HG02884 (cell line): ENCODE measurements around the gene NUDCD3.

ENCODE experiments used
- ATAC-seq: cut with Tn5 transposase; IDR thresholded peaks from one replicate; pipeline ENCODE4 v1.9.1; 2021; ENCODE audit warnings: mild to moderate bottlenecking, moderate library complexity; ENCODE audit not compliant: unreplicated experiment

Gene NUDCD3

GRCh38 chr7:44372560-44373417, 117.7 kb downstream of the NUDCD3 start:
- no peak for ATAC-seq

GRCh38 chr7:44368885-44369284, 121.6 kb downstream of the NUDCD3 start:
- ATAC-seq: no peak

GRCh38 chr7:44368455-44368854, 122.0 kb downstream of the NUDCD3 start:
- ATAC-seq: no peak

- ATAC-seq: no peak
Measured at GRCh38 chr7:44367475-44368043, 122.9 kb downstream of the NUDCD3 start.

GRCh38 chr7:44366986-44367385, 123.5 kb downstream of the NUDCD3 start:
- ATAC-seq: no peak

GRCh38 chr7:44353668-44354067, 136.8 kb downstream of the NUDCD3 start:
- no peak for ATAC-seq

GRCh38 chr7:44348851-44349781, 141.3 kb downstream of the NUDCD3 start:
- ATAC-seq: no peak

GRCh38 chr7:44348300-44348699, 142.2 kb downstream of the NUDCD3 start:
- ATAC-seq: no peak

GRCh38 chr7:44347546-44348114, 142.8 kb downstream of the NUDCD3 start:
- ATAC-seq: no peak

GRCh38 chr7:44346063-44346462, 144.4 kb downstream of the NUDCD3 start:
- no peak for ATAC-seq

GRCh38 chr7:44341401-44341800, 149.1 kb downstream of the NUDCD3 start:
- ATAC-seq: no peak

GRCh38 chr7:44338600-44338999, 151.9 kb downstream of the NUDCD3 start:
- no peak for ATAC-seq

- no peak for ATAC-seq
Measured at GRCh38 chr7:44336491-44336890, 154.0 kb downstream of the NUDCD3 start.

- ATAC-seq: no peak
Measured at GRCh38 chr7:44335184-44335583, 155.3 kb downstream of the NUDCD3 start.

- no peak for ATAC-seq
Measured at GRCh38 chr7:44334734-44335097, 155.7 kb downstream of the NUDCD3 start.

GRCh38 chr7:44333911-44334733, 156.3 kb downstream of the NUDCD3 start:
- no peak for ATAC-seq

GRCh38 chr7:44331682-44332081, 158.8 kb downstream of the NUDCD3 start:
- ATAC-seq: no peak

- ATAC-seq: no peak
Measured at GRCh38 chr7:44330331-44330730, 160.1 kb downstream of the NUDCD3 start.

- ATAC-seq: no peak
Measured at GRCh38 chr7:44329888-44330287, 160.6 kb downstream of the NUDCD3 start.
